ENCODE data around the gene PNPT1.

- TF ChIP-seq CTCF (IDR thresholded peaks at IDR 0.05) (no peak), POLR2A (IDR thresholded peaks at IDR 0.05) (no peak)
These were observed 85.9 kb downstream of the PNPT1 start for GRCh38 chr2:55607717-55608116.
